Cardiac septum (tissue), 1 donor: ENCODE results near the gene LLGL1. TPM values are rescaled to one million over a fixed set of nuclear protein-coding genes. Genes with fewer than 3 reads are reported as not detected.

Source experiments
- total RNA-seq: library from RNA; stranded (reverse); fragmentation: NEBNext Ultra II Directional; extraction: Animal tissue kit (Norgen Biotek cat#: 25700); gene quantifications from one replicate; pipeline ENCODE4 v1.2.1, GENCODE V29; 2021
- donor health status: DM: no; HTN: no; CAD: no.

The LLGL1 gene
- total RNA-seq, 1 donor from 2014 or later = 9.6 TPM

Other genes with a start within 250 kb of the LLGL1 start
- 31.5 TPM for gene ATPAF2, start 186.5 kb upstream of the LLGL1 start, total RNA-seq
- gene GID4, start 186.2 kb upstream of the LLGL1 start, total RNA-seq = 17.9 TPM
- gene DRG2, start 137.7 kb upstream of the LLGL1 start, total RNA-seq = 17.8 TPM
- 0.70 TPM for gene MYO15A, start 116.9 kb upstream of the LLGL1 start, total RNA-seq
- gene ALKBH5, start 41.8 kb upstream of the LLGL1 start, total RNA-seq = 168 TPM
- gene FLII, start 33.1 kb downstream of the LLGL1 start, total RNA-seq = 294 TPM
- gene MIEF2, start 35.0 kb downstream of the LLGL1 start, total RNA-seq = 28.0 TPM
- 14.1 TPM for gene TOP3A, start 89.4 kb downstream of the LLGL1 start, total RNA-seq
- 9.9 TPM for gene SMCR8, start 89.7 kb downstream of the LLGL1 start, total RNA-seq
- 2.3 TPM for gene SHMT1, start 137.9 kb downstream of the LLGL1 start, total RNA-seq
- gene EVPLL, start 152.1 kb downstream of the LLGL1 start, total RNA-seq = not detected